ENCODE measurements around the gene FBXL15. TPM values are rescaled to one million over a fixed set of nuclear protein-coding genes. Genes with fewer than 3 reads are reported as not detected.

Gene FBXL15
- total and polyA plus RNA-seq, 2 of the 13 experiments (the other 11 are each of a cell fraction or from before 2014, with no cell fraction given): 4.3 to 8.3 TPM

GRCh38 chr10:102406815-102407214 is 13.8 kb upstream of the FBXL15 start:
- no peak for DNase-seq (ENCODE audit: low spot score)
- WGBS (ENCODE audit: low lambda C conversion rate): 0% methylated on average over 2 of the region's 2 CpGs
- H3K9me3 ChIP-seq (ENCODE audit: low read length): no peaks in the 10 kb centered on the region
- no peak for FAIRE-seq
- intact Hi-C loops (cut with micrococcal nuclease; ENCODE audit: unreplicated experiment): no loop called here
- no peak overlapping the region for H3K27ac ChIP-seq (ENCODE audit: extremely low read length, insufficient read depth, low read length)
- H3K4me2 ChIP-seq (ENCODE audit: low read depth, low read length): no peak overlapping the region
- peaks cover 25% of the 10 kb centered on the region for H3K4me1 ChIP-seq (ENCODE audit: insufficient read depth, low read length)
- TF ChIP-seq, protein P1, sequence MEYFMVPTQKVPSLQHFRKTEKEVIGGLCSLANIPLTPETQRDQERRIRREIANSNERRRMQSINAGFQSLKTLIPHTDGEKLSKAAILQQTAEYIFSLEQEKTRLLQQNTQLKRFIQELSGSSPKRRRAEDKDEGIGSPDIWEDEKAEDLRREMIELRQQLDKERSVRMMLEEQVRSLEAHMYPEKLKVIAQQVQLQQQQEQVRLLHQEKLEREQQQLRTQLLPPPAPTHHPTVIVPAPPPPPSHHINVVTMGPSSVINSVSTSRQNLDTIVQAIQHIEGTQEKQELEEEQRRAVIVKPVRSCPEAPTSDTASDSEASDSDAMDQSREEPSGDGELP (IDR thresholded peaks at IDR 0.05; ENCODE audit: borderline replicate concordance, low read depth): no peak
- no peak for TF ChIP-seq SIX4 (CRISPR knock-in tag; IDR thresholded peaks at IDR 0.05)
- TF ChIP-seq, protein P2, sequence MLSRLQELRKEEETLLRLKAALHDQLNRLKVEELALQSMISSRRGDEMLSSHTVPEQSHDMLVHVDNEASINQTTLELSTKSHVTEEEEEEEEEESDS (CRISPR knock-in tag; IDR thresholded peaks at IDR 0.05; ENCODE audit: borderline replicate concordance): no peak
- TF ChIP-seq YEATS4 (CRISPR knock-in tag; IDR thresholded peaks at IDR 0.05; ENCODE audit: borderline replicate concordance): no peak
- no peak for TF ChIP-seq TFDP2 (CRISPR knock-in tag; IDR thresholded peaks at IDR 0.05)
- no peak for TF ChIP-seq SAFB2 (CRISPR knock-in tag; IDR thresholded peaks at IDR 0.05; ENCODE audit: borderline replicate concordance, low read depth)
- no peak for TF ChIP-seq HNRNPK (IDR thresholded peaks at IDR 0.05; ENCODE audit: low read depth, low read length, poor library complexity, severe bottlenecking)
- H3K4me3 ChIP-seq (replicated peaks in 1 of 3; ENCODE audit: insufficient read depth in 1 of 3, low read depth in 2 of 3, low read length in 3 of 3): no peak overlapping the region
- peaks cover 17 to 50% of the 10 kb centered on the region in 2 experiments for H3K27me3 ChIP-seq (ENCODE audit: control insufficient read depth in 1 of 2, insufficient read depth in 2 of 2, low read length in 2 of 2)
- no peak for ATAC-seq
- peaks cover 4% of the 10 kb centered on the region; the same call in 1 of the 2 replicates for H4K20me1 ChIP-seq (ENCODE audit: insufficient read depth, low read length)
- POLR2A ChIA-PET: no interaction called here
- BruUV-seq (replicated peaks): no TSS peak
- no peaks in the 10 kb centered on the region for H3K79me2 ChIP-seq (ENCODE audit: insufficient read depth, low read length)
- H2AFZ ChIP-seq (ENCODE audit: low read length): no peak overlapping the region
- H3K9ac ChIP-seq (ENCODE audit: insufficient read depth, low read depth, low read length): no peak overlapping the region
- in situ Hi-C loops (cut with HindIII; ENCODE audit: extremely low pct_ligation_motif_present, low pct_unique_long_range_greater_than_20kb): loop anchor here (10.0 kb wide), 1 partner anchor 68 kb away; no protein-coding TSS in a partner anchor
- no peaks in the 10 kb centered on the region for H3K36me3 ChIP-seq (replicated peaks in 1 of 2; ENCODE audit: control insufficient read depth in 1 of 2, insufficient read depth in 2 of 2, low read length in 2 of 2)
- CTCF ChIA-PET (ENCODE audit: low intra/inter-chr PET ratio, low total read pairs): no interaction called here

Data from HepG2 (cell line).